ENCODE measurements around the gene FAM184B.

Gene FAM184B

GRCh38 chr4:17773135-17773698 is 8.2 kb downstream of the FAM184B start:
- no peak for DNase-seq (ENCODE audit: low read depth)

GRCh38 chr4:17771284-17771908 is 10.0 kb downstream of the FAM184B start:
- no peak for DNase-seq (ENCODE audit: low read depth)

- no peak for DNase-seq (ENCODE audit: low read depth)
Observed at GRCh38 chr4:17770845-17771244, 10.6 kb downstream of the FAM184B start.

- DNase-seq (ENCODE audit: low read depth), result no peak
Observed at GRCh38 chr4:17769406-17770174, 11.8 kb downstream of the FAM184B start.

GRCh38 chr4:17766826-17767458 is 14.5 kb downstream of the FAM184B start:
- no peak for DNase-seq (ENCODE audit: low read depth)

GRCh38 chr4:17765514-17766286 is 15.7 kb downstream of the FAM184B start:
- DNase-seq (ENCODE audit: low read depth), result no peak

GRCh38 chr4:17763931-17764330 is 17.5 kb downstream of the FAM184B start:
- no peak for DNase-seq (ENCODE audit: low read depth)

GRCh38 chr4:17763416-17763815 is 18.0 kb downstream of the FAM184B start:
- no peak for DNase-seq (ENCODE audit: low read depth)

- DNase-seq (ENCODE audit: low read depth), result no peak
Observed at GRCh38 chr4:17762726-17763125, 18.7 kb downstream of the FAM184B start.

- DNase-seq (ENCODE audit: low read depth), result no peak
Observed at GRCh38 chr4:17761062-17761461, 20.4 kb downstream of the FAM184B start.

GRCh38 chr4:17760626-17761025 is 20.8 kb downstream of the FAM184B start:
- DNase-seq (ENCODE audit: low read depth), result no peak

- DNase-seq (ENCODE audit: low read depth), result no peak
Observed at GRCh38 chr4:17758485-17758884, 22.9 kb downstream of the FAM184B start.

GRCh38 chr4:17757621-17758020 is 23.8 kb downstream of the FAM184B start:
- DNase-seq (ENCODE audit: low read depth), result no peak

GRCh38 chr4:17753646-17754045 is 27.8 kb downstream of the FAM184B start:
- no peak for DNase-seq (ENCODE audit: low read depth)

GRCh38 chr4:17740702-17741101 is 40.7 kb downstream of the FAM184B start:
- no peak for DNase-seq (ENCODE audit: low read depth)

GRCh38 chr4:17736484-17736883 is 44.9 kb downstream of the FAM184B start:
- DNase-seq (ENCODE audit: low read depth), result no peak

- DNase-seq (ENCODE audit: low read depth), result no peak
Observed at GRCh38 chr4:17726911-17727310, 54.5 kb downstream of the FAM184B start.

- no peak for DNase-seq (ENCODE audit: low read depth)
Observed at GRCh38 chr4:17723648-17724047, 57.8 kb downstream of the FAM184B start.

- DNase-seq (ENCODE audit: low read depth), result no peak
Observed at GRCh38 chr4:17722356-17722700, 59.1 kb downstream of the FAM184B start.

GRCh38 chr4:17721496-17722355 is 59.7 kb downstream of the FAM184B start:
- peak; percentile 43 for DNase-seq (ENCODE audit: low read depth)

- DNase-seq (ENCODE audit: low read depth), result no peak
Observed at GRCh38 chr4:17719106-17719505, 62.3 kb downstream of the FAM184B start.
